Measurements from ENCODE around the gene AMACR.

Gene AMACR

DNA sequence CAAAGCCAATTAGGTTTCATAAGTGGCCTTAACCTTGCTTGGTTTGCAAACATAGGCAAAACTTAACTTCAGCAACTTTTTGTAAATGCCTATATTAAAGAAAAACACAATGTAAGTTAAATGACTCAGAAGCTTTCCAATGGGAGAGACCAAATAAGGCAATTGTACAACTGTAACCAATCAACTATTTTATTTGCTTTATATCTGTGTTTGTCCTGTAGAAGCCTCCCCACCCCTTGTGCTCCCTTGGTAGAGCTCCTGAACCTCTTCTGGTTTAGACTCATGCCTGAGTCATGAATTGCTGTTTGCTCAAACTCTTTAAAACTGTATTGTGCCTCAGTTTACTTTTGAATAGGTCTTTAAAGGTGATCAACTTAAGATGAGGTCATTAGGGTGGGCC lies 38.1 kb upstream of the AMACR start:
- no peak for TF ChIP-seq MYC (IDR thresholded peaks at IDR 0.05; ENCODE audit: low read depth, low read length)
- H3K4me3 ChIP-seq (ENCODE audit: low read depth, low read length) = no peak overlapping the region
- DNase-seq (ENCODE audit: low read depth) = no peak

DNA sequence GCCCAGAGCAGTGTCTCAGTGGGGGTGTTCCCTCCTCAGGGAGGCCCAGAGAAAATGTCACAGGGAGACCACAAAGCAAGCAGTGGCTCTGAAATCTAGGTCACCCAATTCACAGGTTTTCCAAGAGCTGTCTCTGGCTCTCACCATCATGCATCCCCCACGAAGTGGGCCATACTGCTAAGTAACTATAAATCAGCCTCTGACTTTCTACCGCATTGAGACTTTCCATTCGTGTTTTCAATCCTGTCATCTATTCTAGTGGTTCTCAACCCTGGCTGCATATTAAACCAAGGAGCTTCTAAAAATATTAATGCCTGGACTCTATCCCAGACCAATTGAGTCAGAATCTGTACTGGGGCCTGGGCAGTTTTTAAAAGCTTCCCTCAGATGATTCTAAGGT lies 37.2 kb upstream of the AMACR start:
- no peak overlapping the region for H3K4me3 ChIP-seq (ENCODE audit: low read depth, low read length)
- no peak for DNase-seq (ENCODE audit: low read depth)
- no peak for TF ChIP-seq POLR2A (IDR thresholded peaks at IDR 0.05; ENCODE audit: extremely low read depth, insufficient read length)
- TF ChIP-seq, protein P1, sequence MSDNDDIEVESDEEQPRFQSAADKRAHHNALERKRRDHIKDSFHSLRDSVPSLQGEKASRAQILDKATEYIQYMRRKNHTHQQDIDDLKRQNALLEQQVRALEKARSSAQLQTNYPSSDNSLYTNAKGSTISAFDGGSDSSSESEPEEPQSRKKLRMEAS (IDR thresholded peaks at IDR 0.05; ENCODE audit: low read depth, low read length) = no peak
- no peak for TF ChIP-seq MYC (IDR thresholded peaks at IDR 0.05; ENCODE audit: low read depth, low read length)

DNA sequence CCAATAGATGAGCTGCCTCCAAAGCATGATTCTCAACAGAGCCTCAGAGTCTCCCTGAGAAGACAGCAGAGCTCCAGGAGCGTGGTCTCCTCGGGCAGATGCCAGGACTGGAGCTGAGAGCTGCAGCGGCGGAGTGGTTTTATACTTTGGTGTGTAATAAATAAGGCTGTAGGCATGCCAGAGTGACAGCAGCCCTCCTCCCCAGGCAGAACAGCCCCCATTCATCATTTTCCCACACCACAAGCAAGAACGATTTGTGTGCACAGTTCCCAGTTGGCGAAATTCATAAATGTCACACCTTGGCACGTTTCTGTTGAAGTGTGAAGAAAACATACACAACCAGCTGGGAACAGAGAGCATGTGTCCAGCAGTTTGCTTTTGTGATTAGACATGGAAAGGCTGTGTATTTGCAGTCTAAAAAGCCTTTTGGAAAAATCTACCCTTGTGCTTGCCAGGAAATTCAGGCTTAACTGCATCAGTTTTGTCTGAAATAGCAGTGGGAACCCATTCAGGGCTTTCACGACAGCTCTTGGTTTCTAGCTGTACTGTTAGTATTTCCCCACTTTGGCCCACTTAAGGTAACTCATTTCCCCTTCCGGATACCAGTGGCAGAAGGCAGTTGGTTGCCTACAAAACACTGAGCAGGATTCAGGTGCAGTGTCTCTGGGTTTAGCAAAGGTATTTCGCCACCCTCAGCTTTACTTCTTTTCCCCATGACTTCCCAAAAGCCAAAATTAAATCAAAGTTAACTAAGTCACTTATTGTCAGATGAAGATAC lies 35.4 kb upstream of the AMACR start, which contains the start of gene C1QTNF3:
Gene C1QTNF3 (minus strand): TSS at position 115 of the 778 bp plus-strand sequence. CDS start 88 bp downstream, at position 27.
- no peak for TF ChIP-seq POLR2A (IDR thresholded peaks at IDR 0.05; ENCODE audit: extremely low read depth, insufficient read length)
- TF ChIP-seq, protein P2, sequence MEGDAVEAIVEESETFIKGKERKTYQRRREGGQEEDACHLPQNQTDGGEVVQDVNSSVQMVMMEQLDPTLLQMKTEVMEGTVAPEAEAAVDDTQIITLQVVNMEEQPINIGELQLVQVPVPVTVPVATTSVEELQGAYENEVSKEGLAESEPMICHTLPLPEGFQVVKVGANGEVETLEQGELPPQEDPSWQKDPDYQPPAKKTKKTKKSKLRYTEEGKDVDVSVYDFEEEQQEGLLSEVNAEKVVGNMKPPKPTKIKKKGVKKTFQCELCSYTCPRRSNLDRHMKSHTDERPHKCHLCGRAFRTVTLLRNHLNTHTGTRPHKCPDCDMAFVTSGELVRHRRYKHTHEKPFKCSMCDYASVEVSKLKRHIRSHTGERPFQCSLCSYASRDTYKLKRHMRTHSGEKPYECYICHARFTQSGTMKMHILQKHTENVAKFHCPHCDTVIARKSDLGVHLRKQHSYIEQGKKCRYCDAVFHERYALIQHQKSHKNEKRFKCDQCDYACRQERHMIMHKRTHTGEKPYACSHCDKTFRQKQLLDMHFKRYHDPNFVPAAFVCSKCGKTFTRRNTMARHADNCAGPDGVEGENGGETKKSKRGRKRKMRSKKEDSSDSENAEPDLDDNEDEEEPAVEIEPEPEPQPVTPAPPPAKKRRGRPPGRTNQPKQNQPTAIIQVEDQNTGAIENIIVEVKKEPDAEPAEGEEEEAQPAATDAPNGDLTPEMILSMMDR (IDR thresholded peaks at IDR 0.05; ENCODE audit: low read depth, low read length) = no peak
- TF ChIP-seq, protein P1 (IDR thresholded peaks at IDR 0.05; ENCODE audit: low read depth, low read length) = no peak
- no peak for TF ChIP-seq MYC (IDR thresholded peaks at IDR 0.05; ENCODE audit: low read depth, low read length)
- no peak within 1 kb of the TSS for H3K4me3 ChIP-seq (ENCODE audit: low read depth, low read length)
- no peak for DNase-seq (ENCODE audit: low read depth)

DNA sequence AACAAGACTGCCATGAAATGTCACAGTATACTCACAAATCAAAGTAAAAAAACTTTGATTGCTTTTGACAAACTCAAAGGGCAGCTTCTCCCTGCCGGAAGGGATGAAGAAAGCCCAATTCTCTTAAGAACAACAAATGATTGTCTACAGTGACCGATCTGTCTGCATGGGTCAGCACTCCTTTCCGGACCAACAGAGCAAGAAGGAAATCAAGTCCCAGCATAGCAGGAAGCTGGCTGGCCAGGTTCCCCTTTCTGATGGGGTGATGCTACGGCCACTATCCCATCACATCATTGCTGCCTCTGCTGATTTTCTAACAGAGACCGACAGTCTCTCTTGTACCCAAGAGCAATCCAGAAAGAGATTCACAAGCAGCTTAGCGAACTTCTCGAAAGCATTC lies 34.5 kb upstream of the AMACR start:
- H3K4me3 ChIP-seq (ENCODE audit: low read depth, low read length) = no peak overlapping the region
- DNase-seq (ENCODE audit: low read depth) = no peak
- TF ChIP-seq, protein P2 (IDR thresholded peaks at IDR 0.05; ENCODE audit: low read depth, low read length) = no peak
- TF ChIP-seq, protein P1 (IDR thresholded peaks at IDR 0.05; ENCODE audit: low read depth, low read length) = no peak
- TF ChIP-seq MYC (IDR thresholded peaks at IDR 0.05; ENCODE audit: low read depth, low read length) (no peak), POLR2A (IDR thresholded peaks at IDR 0.05; ENCODE audit: extremely low read depth, insufficient read length) (no peak)

DNA sequence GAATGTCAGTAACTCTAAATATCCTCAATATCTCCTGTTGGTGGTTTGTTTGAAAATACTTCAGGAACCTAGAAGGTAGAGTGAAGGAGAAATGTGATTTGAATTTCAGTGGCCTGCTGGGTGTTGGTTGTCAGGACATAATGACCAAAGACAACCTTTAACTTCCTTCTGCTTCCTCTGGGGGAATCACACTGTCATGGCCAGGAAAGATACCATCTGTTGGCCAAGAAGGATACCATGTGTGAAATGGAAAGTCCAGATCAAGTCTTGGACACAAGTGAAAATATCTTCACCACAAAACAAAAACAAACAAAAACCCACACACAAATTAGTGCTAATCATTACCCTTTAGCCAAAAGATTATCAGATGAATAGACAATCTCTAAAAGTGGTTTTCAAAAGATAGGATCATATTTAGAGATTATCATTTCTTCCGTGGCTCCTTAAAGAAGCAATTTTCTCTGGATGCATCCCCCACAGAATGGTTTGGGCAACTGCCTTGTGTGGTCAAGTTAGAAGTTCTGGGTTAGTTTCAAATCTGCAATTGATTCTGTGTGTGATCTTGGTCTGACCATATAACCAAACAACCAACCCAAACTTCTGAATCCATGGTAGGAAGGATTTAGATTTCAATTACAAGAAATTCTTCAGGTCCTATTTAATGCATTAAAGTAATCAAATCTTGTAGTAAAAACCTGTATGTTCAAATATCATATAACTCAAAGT lies 33.6 kb upstream of the AMACR start:
- TF ChIP-seq, protein P2 (IDR thresholded peaks at IDR 0.05; ENCODE audit: low read depth, low read length) = no peak
- TF ChIP-seq MYC (IDR thresholded peaks at IDR 0.05; ENCODE audit: low read depth, low read length) = no peak
- TF ChIP-seq POLR2A (IDR thresholded peaks at IDR 0.05; ENCODE audit: extremely low read depth, insufficient read length) = no peak
- TF ChIP-seq, protein P1 (IDR thresholded peaks at IDR 0.05; ENCODE audit: low read depth, low read length) = no peak
- no peak for DNase-seq (ENCODE audit: low read depth)
- no peak overlapping the region for H3K4me3 ChIP-seq (ENCODE audit: low read depth, low read length)

DNA sequence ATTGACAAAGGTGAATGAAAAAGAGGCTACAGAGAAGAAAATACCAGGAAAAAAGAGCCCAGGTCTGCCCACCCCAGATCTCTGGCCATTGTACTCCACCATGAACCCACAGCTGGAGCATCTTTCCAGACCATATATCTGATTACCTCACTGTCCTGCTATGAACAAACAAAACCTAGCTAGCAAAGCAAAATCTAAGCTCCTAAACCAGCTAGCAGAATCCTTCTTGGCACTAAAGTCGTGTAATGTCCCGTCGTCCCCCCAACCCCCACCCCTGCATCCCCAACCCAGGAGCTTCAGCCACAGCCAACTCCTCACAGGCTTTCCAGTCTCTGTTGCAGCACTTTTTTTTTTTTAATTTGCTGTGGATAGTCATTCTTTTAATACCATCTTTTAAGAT lies 32.6 kb upstream of the AMACR start:
- TF ChIP-seq, protein P1 (IDR thresholded peaks at IDR 0.05; ENCODE audit: low read depth, low read length) = no peak
- TF ChIP-seq MYC (IDR thresholded peaks at IDR 0.05; ENCODE audit: low read depth, low read length) (no peak), POLR2A (IDR thresholded peaks at IDR 0.05; ENCODE audit: extremely low read depth, insufficient read length) (no peak)
- TF ChIP-seq, protein P2 (IDR thresholded peaks at IDR 0.05; ENCODE audit: low read depth, low read length) = no peak
- DNase-seq (ENCODE audit: low read depth) = no peak
- H3K4me3 ChIP-seq (ENCODE audit: low read depth, low read length) = no peak overlapping the region

Data from NB4 (cell line).